SKM-1 (cell line): Measurements from ENCODE around the gene PNPLA2.

Experiments used
- DNase-seq: peaks from one replicate; lab custom pipeline; 2025; ENCODE audit not compliant: unreplicated experiment; lab: John Stamatoyannopoulos, UW

Gene PNPLA2

DNA sequence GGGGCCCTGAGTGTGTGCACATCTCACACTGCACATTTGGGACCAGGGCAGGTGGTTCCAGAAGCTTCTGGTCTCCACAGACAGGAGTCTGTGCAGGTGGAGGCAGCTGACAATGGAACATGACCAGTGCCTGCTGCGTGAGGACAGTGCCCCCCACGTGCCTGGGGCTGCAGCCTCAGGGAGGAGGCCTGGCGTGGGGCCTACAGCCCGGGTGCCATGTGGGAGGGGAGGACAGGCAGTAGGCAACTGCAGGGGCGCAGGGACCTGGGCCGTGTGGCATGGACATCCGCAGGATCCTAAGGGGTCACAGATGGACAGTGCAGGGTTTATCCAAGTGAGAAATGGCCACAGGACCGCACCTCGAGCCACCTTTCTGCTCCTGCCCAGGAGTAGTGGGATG is 52.8 kb downstream of the PNPLA2 start:
- no peak for DNase-seq

DNA sequence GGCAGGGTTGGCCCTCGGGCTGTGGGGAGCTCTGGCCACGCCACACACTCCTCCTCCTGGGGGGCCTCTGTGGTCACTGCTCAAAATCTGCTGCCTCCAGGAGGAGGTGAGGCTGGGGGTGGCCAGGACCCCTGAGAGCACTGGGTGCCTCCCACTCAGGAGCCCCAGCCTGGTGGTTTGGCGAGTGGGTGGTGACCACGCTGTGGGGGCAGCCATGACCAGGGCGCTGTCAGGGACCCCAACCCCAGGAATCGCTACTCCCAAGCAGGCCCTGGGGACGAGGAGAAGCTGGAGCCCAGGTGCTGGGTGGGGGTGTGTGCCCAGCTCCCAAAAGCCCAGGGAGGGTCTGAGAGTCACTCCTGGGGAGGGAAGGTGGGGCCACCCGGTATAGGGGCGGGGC is 54.1 kb downstream of the PNPLA2 start:
- no peak for DNase-seq

DNA sequence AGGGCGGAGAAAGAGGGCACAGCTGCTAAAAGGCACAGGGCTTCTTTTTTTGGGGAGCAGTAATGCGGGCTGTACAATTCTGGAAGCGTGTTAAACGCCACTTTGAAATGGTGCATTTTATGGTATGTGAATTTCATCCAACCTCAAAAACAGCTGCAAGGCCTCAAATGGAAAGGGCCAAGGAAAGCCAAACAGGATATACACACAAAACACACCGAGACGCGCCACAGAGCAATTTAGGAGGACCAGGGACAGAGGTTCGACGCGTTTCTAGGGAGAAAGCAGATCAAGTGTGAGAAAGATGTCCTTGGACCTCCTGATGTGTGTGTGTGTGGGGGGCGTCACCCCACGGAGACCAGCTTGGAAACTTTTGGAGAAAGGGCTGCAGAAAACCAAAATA is 55.0 kb downstream of the PNPLA2 start:
- no peak for DNase-seq
